ENCODE results near the gene PLA2G4B. TPM values are rescaled to one million over a fixed set of nuclear protein-coding genes. Genes with fewer than 3 reads are reported as not detected.

Gene PLA2G4B
- total and polyA plus RNA-seq, 2 of the 8 experiments (the other 6 are each of a cell fraction or from before 2014, with no cell fraction given), result 4.2 to 9.2 TPM

DNA sequence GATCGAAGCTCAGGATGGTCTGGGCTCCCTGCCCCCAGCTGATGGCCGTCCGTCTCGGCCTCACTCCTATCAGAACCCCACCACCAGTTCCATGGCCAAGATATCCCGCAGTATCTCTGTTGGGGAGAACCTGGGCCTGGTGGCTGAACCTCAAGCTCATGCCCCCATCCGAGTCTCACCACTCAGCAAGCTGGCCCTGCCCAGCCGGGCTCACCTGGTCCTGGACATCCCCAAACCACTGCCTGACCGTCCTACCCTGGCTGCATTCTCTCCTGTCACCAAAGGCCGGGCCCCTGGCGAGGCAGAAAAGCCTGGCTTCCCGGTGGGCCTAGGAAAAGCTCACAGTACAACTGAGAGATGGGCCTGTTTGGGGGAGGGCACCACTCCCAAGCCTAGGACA is 15.1 kb upstream of the PLA2G4B start:
- Histone ChIP-seq H2AFZ (ENCODE audit: low read length) (no peak overlapping the region), H2BK12ac (ENCODE audit: low read depth, low read length) (no peak overlapping the region), H3K4me1 (replicated peaks in 1 of 4; ENCODE audit: control insufficient read depth in 3 of 4, insufficient read depth in 4 of 4, low read length in 3 of 4) (peaks cover 0 to under 1% (median 0%) of the 10 kb centered on the region in 4 experiments; a peak in 3 of 7 replicates), H3K27me3 (replicated peaks in 1 of 4; ENCODE audit: control insufficient read depth in 3 of 4, extremely low read depth in 1 of 4, insufficient read depth in 3 of 4, low read length in 3 of 4) (peaks cover 0 to 2% (median 0%) of the 10 kb centered on the region in 4 experiments; a peak in 1 of 7 replicates), H3K79me1 (ENCODE audit: low read depth, low read length) (no peaks in the 10 kb centered on the region), H3K4ac (replicated peaks; ENCODE audit: insufficient read length, low read depth, low read length) (no peak overlapping the region), H2BK20ac (ENCODE audit: low read length) (no peak overlapping the region), H3K14ac (ENCODE audit: insufficient read length) (no peak overlapping the region), H2AK5ac (ENCODE audit: low read depth, low read length) (no peak overlapping the region), H4K8ac (ENCODE audit: extremely low read depth, insufficient read depth, low read length) (no peak overlapping the region), H3K9ac (replicated peaks in 1 of 4; ENCODE audit: extremely low read depth in 1 of 4, low read depth in 3 of 4, low read length in 3 of 4) (no peak overlapping the region), H3K4me3 (ENCODE audit: extremely low read depth in 1 of 4, insufficient read depth in 2 of 4, low read depth in 3 of 4, low read length in 4 of 4) (no peak overlapping the region), H3K56ac (replicated peaks; ENCODE audit: insufficient read length, low read depth, low read length) (no peak overlapping the region), H4K5ac (ENCODE audit: insufficient read length, low read depth, low read length) (no peak overlapping the region), H3K4me2 (ENCODE audit: insufficient read depth in 1 of 2, low read depth in 2 of 2, low read length in 2 of 2) (no peak overlapping the region), H3K23me2 (ENCODE audit: low read depth, low read length) (peaks cover 8% of the 10 kb centered on the region; the same call in 1 of the 2 replicates), H2BK15ac (ENCODE audit: low read length) (no peak overlapping the region), H3K79me2 (ENCODE audit: control insufficient read depth in 1 of 2, insufficient read depth in 2 of 2, low read length in 2 of 2) (no peaks in the 10 kb centered on the region), H3K36me3 (ENCODE audit: control insufficient read depth in 2 of 4, insufficient read depth in 4 of 4, low read length in 3 of 4) (no peaks in the 10 kb centered on the region; a peak in 1 of 8 replicates), H2BK5ac (ENCODE audit: low read depth, low read length) (no peak overlapping the region), H2BK120ac (replicated peaks; ENCODE audit: low read depth, low read length) (no peak overlapping the region), H4K91ac (replicated peaks; ENCODE audit: insufficient read length, low read length) (no peak overlapping the region), H3K23ac (ENCODE audit: insufficient read length) (no peak overlapping the region), H4K20me1 (replicated peaks in 1 of 2; ENCODE audit: control insufficient read depth in 1 of 2, insufficient read depth in 2 of 2, low read length in 2 of 2) (peaks cover 0 to 1% of the 10 kb centered on the region in 2 experiments), H3K9me3 (ENCODE audit: insufficient read depth in 2 of 2, low read depth in 1 of 2, low read length in 1 of 2) (no peaks in the 10 kb centered on the region), H3K18ac (ENCODE audit: extremely low read depth, low read length) (no peak overlapping the region), H3K27ac (ENCODE audit: low read depth, low read length) (no peak overlapping the region)
- 86% methylated on average over 11 of the region's 11 CpGs; no CpG with 5 or more reads in 1 of the 2 experiments for WGBS, 2 experiments (ENCODE audit: extremely low coverage in 1 of 2, insufficient coverage in 1 of 2, insufficient read length in 1 of 2, insufficient replicate concordance in 2 of 2, low coverage in 1 of 2, low lambda C conversion rate in 2 of 2, missing lambda C conversion rate in 1 of 2)
- FAIRE-seq, result no peak
- ChIA-PET POLR2A (ENCODE audit: partially characterized antibody) (interaction anchor here (1.7 kb wide), 1 partner anchor 49 kb away, joined by 4 read pairs; the partner anchor contains the start of gene MAPKBP1), CTCF (ENCODE audit: partially characterized antibody) (interaction anchor here (0.8 to 2.1 kb wide), 8 partner anchors 10 to 78 kb away, joined by 3 to 14 read pairs (median 4); partner anchors contain the start of gene MAPKBP1)
- no peak for DNase-seq (ENCODE audit: low read depth in 1 of 2, low spot score in 2 of 2)
- no peak for TF ChIP-seq ASH2L (IDR thresholded peaks at IDR 0.05; ENCODE audit: low read length)
